ENCODE measurements around the gene PLD6. TPM values are rescaled to one million over a fixed set of nuclear protein-coding genes. Genes with fewer than 3 reads are reported as not detected.

Gene PLD6
- polyA plus RNA-seq, 1 donor (not counting 4 experiments of a cell fraction or from before 2014, with no cell fraction given), result 1.6 TPM

DNA sequence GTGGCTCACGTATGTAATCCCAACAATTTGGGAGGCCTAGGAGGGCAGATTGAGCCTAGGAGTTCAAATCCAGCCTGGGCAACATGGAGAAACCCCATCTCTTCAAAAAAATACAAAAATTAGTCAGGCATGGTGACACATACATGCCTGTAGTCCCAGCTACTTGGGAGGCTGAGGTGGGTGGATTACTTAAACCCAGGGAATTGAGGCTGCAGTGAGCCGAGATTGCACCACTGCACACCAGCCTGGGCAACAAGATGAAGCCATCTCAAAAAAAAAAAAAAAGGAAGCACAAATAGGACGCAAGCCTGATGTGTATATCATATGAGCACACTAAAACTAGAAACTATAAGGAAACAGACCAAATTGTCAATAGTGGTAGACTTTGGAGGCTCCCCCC, 47.9 kb upstream of the PLD6 start:
- no peaks in the 10 kb centered on the region for H3K9me3 ChIP-seq (ENCODE audit: control insufficient read depth, low read depth, low read length)
- no peak overlapping the region for H3K9ac ChIP-seq (ENCODE audit: control insufficient read depth, extremely low read depth, insufficient read depth, low read length)
- H3K4me3 ChIP-seq (ENCODE audit: control insufficient read depth in 2 of 3, extremely low read depth in 1 of 3, insufficient read depth in 2 of 3, low read depth in 1 of 3, low read length in 3 of 3), result no peak overlapping the region
- DNase-seq (ENCODE audit: low read depth, low spot score) (no peak), FAIRE-seq (no peak)
- H3K27ac ChIP-seq (ENCODE audit: control insufficient read depth, insufficient read depth, low read length), result no peak overlapping the region
- H3K4me1 ChIP-seq (ENCODE audit: control insufficient read depth, extremely low read depth, insufficient read depth, low read length), result no peaks in the 10 kb centered on the region
- no peak overlapping the region for H2AFZ ChIP-seq (ENCODE audit: control insufficient read depth, low read length)
- H4K20me1 ChIP-seq (ENCODE audit: control insufficient read depth, extremely low read depth, insufficient read depth, low read length), result no peaks in the 10 kb centered on the region
- dilution Hi-C loops (cut with MboI; ENCODE audit: extremely low pct_ligation_motif_present, low sequenced_read_pairs), result no loop called here
- H3K79me2 ChIP-seq (ENCODE audit: control insufficient read depth, insufficient read depth, low read length), result no peaks in the 10 kb centered on the region
- no peaks in the 10 kb centered on the region for H3K27me3 ChIP-seq (ENCODE audit: control insufficient read depth, extremely low read depth, insufficient read depth, low read length)
- TF ChIP-seq, protein P1, sequence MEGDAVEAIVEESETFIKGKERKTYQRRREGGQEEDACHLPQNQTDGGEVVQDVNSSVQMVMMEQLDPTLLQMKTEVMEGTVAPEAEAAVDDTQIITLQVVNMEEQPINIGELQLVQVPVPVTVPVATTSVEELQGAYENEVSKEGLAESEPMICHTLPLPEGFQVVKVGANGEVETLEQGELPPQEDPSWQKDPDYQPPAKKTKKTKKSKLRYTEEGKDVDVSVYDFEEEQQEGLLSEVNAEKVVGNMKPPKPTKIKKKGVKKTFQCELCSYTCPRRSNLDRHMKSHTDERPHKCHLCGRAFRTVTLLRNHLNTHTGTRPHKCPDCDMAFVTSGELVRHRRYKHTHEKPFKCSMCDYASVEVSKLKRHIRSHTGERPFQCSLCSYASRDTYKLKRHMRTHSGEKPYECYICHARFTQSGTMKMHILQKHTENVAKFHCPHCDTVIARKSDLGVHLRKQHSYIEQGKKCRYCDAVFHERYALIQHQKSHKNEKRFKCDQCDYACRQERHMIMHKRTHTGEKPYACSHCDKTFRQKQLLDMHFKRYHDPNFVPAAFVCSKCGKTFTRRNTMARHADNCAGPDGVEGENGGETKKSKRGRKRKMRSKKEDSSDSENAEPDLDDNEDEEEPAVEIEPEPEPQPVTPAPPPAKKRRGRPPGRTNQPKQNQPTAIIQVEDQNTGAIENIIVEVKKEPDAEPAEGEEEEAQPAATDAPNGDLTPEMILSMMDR (optimal IDR thresholded peaks at IDR 0.05 in 1 of 3, IDR thresholded peaks at IDR 0.05 in 1 of 3, conservative IDR thresholded peaks at IDR 0.05 in 1 of 3; ENCODE audit: extremely low read depth in 1 of 3, insufficient read depth in 2 of 3, low read length in 3 of 3), result no peak
- no peak for TF ChIP-seq EZH2 (IDR thresholded peaks at IDR 0.05; ENCODE audit: low read length)
- no peak overlapping the region for H3K4me2 ChIP-seq (ENCODE audit: control insufficient read depth, extremely low read depth, insufficient read depth, low read depth, low read length)
- peaks cover 20 to 22% of the 10 kb centered on the region in 2 experiments for H3K36me3 ChIP-seq (ENCODE audit: control insufficient read depth in 2 of 2, extremely low read depth in 1 of 2, insufficient read depth in 2 of 2, low read length in 2 of 2)
- no peaks in the 10 kb centered on the region for H3K9me1 ChIP-seq (ENCODE audit: control insufficient read depth, extremely low read depth, insufficient read depth, low read length)

GRCh38 chr17:17253406-17253805, 47.3 kb upstream of the PLD6 start:
- dilution Hi-C loops (cut with MboI; ENCODE audit: extremely low pct_ligation_motif_present, low sequenced_read_pairs), result no loop called here
- TF ChIP-seq EZH2 (IDR thresholded peaks at IDR 0.05; ENCODE audit: low read length), result no peak
- TF ChIP-seq, protein P1 (optimal IDR thresholded peaks at IDR 0.05 in 1 of 3, IDR thresholded peaks at IDR 0.05 in 1 of 3, conservative IDR thresholded peaks at IDR 0.05 in 1 of 3; ENCODE audit: extremely low read depth in 1 of 3, insufficient read depth in 2 of 3, low read length in 3 of 3), result no peak
- Histone ChIP-seq H3K9me1 (ENCODE audit: control insufficient read depth, extremely low read depth, insufficient read depth, low read length) (no peaks in the 10 kb centered on the region), H3K79me2 (ENCODE audit: control insufficient read depth, insufficient read depth, low read length) (no peaks in the 10 kb centered on the region), H3K9me3 (ENCODE audit: control insufficient read depth, low read depth, low read length) (no peaks in the 10 kb centered on the region), H4K20me1 (ENCODE audit: control insufficient read depth, extremely low read depth, insufficient read depth, low read length) (no peaks in the 10 kb centered on the region), H3K9ac (ENCODE audit: control insufficient read depth, extremely low read depth, insufficient read depth, low read length) (no peak overlapping the region), H3K4me3 (ENCODE audit: control insufficient read depth in 2 of 3, extremely low read depth in 1 of 3, insufficient read depth in 2 of 3, low read depth in 1 of 3, low read length in 3 of 3) (no peak overlapping the region), H3K36me3 (ENCODE audit: control insufficient read depth in 2 of 2, extremely low read depth in 1 of 2, insufficient read depth in 2 of 2, low read length in 2 of 2) (peaks cover 21 to 26% of the 10 kb centered on the region in 2 experiments), H3K4me2 (ENCODE audit: control insufficient read depth, extremely low read depth, insufficient read depth, low read depth, low read length) (no peak overlapping the region), H3K4me1 (ENCODE audit: control insufficient read depth, extremely low read depth, insufficient read depth, low read length) (no peaks in the 10 kb centered on the region), H2AFZ (ENCODE audit: control insufficient read depth, low read length) (no peak overlapping the region), H3K27ac (ENCODE audit: control insufficient read depth, insufficient read depth, low read length) (no peak overlapping the region), H3K27me3 (ENCODE audit: control insufficient read depth, extremely low read depth, insufficient read depth, low read length) (no peaks in the 10 kb centered on the region)
- no peak for DNase-seq (ENCODE audit: low read depth, low spot score)
- FAIRE-seq, result no peak
